Stimulated activated CD8-positive, alpha-beta memory T cell treated with anti-CD3 and anti-CD28 coated beads, Interleukin-7, amount 100 ng/mL, for 48 hours (primary cell): ENCODE results near the gene KEAP1.
"Not testable (repeated sequence)": the region's sequence is repeated elsewhere in the genome, so short reads cannot be mapped to it uniquely, and the experiment has no call there.

Experiments
- DNase-seq, 2 donors: peaks; one replicate each; pipeline ENCODE4 v3.0.0-alpha.2; 2020; ENCODE audit warnings: low read depth in 1 of 2; ENCODE audit errors: extremely low read depth in 1 of 2

KEAP1 gene

DNA sequence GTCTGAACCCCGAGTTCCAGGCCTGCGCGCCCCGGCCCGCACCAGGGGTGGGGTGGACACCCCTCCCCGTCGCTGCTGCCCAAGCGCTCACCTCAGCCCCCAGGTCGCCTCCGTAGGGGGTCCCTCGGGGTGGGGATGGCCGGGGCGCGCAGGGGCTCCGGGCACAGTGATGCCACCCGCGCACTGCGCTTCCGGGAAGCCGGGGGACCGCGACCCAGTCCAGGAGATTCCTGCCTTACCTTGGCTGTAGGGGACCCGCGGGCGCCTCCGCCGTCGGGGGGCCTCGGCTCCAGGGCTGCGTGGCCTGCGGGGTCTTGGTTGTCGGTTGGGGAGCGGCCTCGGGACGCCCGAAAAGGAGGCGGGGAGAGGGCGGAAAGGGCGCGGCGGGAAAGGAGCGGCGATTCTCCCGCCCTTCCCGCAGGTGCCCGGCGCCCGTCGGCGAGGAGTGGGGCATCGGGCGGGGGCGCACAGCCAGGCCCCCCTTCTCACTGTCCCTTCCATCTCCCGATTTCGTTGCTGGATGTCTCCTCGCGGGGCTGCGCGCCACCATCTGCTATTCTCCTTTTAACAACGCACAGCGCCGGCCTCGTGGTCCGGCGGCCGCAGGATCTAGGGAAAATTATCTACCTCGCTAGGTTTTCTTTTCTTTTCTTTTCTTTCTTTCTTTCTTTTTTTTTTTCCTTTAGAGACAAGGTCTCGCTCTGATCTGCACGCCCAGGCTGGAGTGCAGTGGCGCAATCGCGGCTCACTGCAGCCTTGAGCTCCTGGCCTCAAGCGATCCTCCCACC, at the start of gene KEAP1:
TSS of gene KEAP1 (minus strand) at position 355 of the 788 bp plus-strand sequence. CDS start 3,323 bp downstream, outside the sequence.
- no peak for DNase-seq

DNA sequence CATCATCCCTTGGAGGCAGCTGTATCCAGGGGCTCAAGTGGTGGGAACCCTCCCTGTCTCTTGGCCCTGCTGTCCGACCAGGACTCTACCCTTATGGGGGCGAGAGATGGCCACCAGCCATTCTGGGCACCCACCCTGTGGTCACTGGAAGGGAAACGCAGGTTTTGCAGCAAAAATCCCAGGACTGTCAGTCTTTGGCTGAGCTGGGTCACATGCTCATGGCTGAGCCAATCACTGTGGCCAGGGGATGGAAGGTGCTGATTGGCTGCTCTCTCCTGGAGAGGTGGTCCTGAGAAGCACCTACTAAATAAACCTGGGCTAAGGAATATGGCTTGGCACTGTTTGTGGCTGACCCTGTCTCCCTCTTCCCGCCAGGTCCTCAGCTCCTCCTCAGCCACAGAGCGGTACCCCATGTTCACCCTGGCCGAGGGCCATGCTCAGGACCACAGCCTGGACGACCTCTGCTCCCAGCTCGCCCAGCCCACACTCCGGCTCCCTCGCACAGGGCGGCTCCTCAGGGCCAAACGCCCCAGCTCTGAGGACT, 49.4 kb upstream of the KEAP1 start:
- no peak for DNase-seq

DNA sequence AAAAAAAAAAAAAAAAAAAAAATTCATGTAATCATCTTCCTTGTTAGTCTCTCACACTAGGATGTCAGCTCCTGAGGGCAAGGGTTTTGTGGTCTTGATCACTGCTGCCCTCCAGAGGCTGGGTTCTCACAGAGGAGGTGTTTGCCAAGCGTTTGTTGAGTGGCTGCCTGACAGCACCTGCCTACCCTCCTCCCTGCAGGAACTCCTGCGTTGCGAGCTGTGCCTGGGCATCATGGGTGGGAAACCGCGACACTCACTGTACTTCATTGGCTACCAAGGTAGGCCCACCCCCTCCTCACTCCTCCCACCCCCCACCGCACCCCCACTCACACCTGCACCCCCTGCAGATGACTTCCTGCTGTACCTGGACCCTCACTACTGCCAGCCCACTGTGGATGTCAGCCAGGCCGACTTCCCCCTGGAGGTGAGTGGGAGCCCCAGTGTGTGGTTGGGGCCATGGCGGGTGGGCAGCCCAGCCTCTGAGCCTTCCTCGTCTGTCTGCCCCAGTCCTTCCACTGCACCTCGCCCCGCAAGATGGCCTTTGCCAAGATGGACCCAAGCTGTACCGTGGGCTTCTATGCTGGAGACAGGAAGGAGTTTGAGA, 48.6 kb upstream of the KEAP1 start:
- DNase-seq: no peak

DNA sequence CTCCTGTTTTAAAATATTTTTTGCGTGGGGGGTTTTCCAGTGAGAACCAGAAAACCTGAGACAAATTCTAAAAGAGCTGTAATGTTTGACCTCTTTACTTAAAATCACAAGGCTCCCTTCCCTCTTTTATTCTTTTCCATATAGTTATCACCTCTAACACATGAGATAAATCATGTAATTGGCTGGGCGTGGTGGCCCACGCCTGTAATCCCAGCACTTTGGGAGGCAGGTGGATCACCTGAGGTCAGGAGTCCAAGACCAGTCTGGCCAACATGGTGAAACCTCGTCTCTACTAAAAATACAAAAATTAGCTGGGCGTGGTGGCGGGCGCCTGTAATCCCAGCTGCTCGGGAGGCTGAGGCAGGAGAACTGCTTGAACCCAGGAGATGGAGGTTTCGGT, 47.9 kb upstream of the KEAP1 start:
- DNase-seq: not testable (repeated sequence)

DNA sequence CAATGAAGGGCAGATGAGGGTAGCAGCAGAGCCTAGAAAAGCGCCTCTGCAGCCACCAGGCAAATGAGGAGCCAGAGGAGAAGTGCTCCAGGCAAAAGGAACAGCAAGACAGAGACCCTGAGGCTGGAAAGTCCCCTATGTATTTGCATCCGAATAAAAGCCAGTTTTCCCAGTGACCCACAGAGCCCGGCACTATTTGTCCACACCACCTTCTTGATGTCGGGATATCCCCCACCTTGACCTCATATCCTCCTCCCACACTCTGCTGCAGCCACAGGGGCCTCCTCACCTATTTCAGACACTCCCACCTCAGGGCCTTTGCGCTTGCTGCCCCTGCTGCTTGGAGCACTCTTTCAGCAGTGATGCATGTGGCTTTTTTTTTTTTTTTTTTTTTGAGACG, 47.2 kb upstream of the KEAP1 start:
- DNase-seq: no peak

DNA sequence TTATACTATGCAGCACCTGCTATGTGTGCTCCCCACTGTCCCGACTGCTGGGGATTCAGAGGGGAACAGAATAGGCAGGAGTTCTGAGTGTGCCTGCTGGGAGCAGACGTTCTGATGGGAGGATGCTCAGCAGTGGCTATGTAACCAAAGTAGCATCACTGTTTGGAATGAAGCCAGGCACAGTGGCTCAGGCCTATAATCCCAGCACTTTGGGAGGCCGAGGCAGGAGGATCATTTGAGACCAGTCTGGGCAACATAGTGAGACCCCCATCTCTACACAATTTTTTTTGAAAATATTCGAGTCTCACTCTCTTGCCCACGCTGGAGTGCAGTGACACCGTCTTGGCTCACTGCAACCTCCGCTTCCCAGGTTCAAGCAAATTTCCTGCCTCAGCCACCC, 46.6 kb upstream of the KEAP1 start:
- DNase-seq: no peak

DNA sequence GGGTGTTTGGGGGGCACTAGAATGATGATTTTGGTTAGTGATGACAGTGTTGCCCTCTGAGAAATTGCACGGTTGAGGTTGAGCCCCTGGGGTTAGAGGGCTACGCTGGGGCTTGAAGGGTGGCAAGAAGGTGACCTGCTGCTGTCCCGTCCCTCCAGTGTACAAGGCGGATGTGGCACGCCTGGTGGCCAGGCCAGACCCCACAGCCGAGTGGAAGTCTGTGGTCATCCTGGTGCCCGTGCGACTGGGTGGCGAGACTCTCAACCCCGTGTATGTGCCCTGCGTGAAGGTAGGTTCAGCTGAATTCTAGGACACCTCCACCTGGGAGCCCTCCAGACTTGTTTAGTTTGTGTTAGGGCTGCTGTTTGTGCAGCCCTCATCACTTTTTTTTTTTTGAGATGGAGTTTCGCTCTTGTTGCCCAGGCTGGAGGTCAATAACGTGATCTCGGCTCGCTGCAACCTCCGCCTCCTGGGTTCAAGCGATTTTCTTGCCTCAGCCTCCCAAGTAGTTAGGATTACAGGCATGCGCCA, 45.7 kb upstream of the KEAP1 start:
- DNase-seq: no peak

DNA sequence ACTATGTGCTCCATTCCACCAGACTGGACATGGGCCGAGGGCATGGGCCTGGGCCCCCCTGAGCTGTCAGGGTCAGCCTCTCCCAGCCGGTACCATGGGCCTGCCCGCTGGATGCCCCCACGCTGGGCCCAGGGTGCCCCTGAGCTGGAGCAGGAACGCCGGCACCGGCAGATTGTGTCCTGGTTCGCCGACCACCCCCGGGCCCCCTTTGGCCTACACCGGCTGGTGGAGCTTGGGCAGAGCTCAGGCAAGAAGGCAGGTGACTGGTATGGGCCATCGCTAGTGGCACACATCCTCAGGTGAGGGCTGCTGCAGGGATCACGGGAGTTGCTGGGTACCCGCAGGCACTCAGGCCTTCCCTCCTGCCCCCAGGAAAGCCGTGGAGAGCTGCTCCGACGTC, 43.7 kb upstream of the KEAP1 start:
- DNase-seq: no peak

DNA sequence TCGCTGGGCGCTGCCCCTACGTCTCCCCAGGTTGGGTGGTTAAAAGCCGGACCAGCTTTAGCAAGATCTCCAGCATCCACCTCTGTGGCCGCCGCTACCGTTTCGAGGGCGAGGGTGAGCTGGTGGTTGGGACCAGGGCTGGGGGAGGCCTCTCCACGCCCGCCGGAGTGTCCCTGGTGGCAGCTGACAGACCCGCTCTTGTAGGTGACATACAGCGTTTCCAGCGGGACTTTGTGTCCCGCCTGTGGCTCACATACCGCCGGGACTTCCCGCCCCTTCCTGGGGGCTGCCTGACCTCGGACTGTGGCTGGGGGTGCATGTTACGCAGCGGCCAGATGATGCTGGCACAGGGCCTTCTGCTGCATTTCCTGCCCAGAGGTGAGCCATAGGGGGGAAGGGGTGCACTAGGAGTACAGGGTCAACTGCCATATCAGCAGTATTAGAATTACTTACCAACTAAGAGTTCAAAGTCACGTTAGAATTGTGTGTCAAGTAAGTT, 41.6 kb upstream of the KEAP1 start:
- no peak for DNase-seq

DNA sequence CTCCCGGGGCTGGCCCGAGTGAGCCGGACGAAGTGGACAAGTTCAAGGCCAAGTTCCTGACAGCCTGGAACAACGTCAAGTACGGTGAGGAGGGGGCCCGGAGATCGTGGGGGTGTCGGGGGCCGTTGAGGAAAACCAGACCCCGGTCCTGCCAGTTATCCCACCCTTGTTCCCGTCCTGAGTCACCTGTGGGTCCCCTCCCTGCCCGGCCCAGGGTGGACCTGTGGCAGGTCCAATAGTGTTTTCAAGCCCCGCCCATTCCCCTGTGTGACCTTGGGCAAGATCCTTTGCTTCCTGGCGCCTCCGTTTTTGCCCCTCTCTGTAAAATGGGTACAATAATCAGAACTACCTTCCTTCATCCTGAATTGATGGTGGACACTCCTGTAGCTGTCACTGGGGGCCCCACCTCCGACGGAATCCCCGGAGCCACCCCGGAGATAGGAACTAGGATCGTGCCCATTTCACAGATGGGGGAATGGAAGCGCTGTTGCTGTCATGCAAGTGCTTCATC, 41.1 kb upstream of the KEAP1 start:
- DNase-seq: no peak

DNA sequence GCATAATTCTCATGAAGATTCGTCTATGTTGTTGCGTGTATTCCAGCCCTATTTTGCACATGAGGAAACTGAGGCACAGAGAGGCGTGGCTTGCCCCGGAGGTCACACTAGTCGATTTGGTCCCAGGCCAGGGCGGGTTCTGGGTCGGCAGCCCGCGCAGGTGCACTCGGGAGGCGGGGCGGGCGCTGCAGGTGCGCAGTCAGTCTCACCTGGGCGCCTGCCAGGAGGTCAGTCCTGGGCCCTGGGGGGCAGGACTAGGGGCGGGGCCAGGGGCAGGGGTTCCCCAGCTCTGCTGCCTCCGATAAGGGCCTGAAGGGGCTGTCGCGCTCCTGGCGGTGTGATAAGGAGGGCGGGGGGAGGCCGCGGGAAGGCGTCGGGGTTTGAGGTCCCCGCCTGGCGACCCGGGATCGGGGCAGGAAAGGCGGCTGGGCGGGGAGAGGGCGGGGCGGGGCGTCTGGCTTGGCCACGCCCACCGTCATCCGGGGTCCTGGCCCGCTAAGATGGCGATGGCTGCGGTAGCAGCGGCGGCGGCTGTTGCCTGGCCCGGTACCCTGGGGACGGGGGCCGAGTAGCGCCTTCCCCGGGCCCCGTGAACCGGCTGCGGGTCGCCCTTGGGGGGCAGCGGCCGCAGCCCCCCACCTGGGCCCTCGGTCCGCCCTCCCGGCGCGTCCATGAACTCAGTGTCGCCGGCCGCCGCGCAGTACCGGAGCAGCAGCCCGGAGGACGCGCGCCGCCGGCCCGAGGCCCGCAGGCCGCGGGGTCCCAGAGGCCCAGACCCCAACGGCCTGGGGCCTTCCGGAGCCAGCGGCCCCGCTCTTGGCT, 40.5 kb upstream of the KEAP1 start, which contains the start of gene ATG4D:
TSS of gene ATG4D (plus strand) at position 485 of the 822 bp plus-strand sequence. CDS start at position 672, 187 bp downstream.
- DNase-seq: peak; percentile 54

DNA sequence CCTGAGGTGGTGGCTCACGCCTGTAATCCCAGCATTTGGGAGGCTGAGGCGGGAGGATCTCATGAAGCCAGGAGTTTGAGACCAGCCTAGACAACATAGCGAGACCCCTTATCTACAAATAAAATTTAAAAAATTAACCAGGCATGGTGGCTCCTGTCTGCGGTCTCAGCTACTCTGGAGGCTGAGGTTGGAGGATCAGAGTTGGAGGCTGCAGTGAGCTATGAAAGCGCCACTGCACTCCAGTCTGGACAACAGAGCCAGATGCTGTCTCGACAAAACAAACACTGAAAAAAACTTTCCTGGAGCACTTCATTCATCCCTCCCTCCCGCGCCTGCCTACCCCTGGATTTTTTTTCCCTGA, 39.9 kb upstream of the KEAP1 start:
- DNase-seq: no peak

DNA sequence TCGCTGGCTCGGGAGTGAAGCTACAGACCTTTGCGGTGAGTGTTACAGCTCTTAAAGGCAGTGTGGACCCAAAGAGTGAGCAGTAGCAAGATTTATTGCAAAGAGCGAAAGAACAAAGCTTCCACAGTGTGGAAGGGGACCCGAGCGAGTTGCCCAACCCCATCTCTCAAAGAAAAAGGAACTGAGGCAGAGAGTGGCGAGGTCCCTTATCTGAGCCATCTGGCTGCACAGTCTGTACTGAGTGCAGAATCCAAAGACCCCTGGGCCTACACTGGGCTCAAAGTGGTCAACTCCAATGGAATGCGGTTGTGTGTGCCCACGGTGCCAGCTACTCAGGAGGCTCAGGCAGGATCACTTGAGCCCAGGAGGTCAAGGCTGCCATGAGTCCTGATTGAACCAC, 35.9 kb upstream of the KEAP1 start:
- DNase-seq: not testable (repeated sequence)

DNA sequence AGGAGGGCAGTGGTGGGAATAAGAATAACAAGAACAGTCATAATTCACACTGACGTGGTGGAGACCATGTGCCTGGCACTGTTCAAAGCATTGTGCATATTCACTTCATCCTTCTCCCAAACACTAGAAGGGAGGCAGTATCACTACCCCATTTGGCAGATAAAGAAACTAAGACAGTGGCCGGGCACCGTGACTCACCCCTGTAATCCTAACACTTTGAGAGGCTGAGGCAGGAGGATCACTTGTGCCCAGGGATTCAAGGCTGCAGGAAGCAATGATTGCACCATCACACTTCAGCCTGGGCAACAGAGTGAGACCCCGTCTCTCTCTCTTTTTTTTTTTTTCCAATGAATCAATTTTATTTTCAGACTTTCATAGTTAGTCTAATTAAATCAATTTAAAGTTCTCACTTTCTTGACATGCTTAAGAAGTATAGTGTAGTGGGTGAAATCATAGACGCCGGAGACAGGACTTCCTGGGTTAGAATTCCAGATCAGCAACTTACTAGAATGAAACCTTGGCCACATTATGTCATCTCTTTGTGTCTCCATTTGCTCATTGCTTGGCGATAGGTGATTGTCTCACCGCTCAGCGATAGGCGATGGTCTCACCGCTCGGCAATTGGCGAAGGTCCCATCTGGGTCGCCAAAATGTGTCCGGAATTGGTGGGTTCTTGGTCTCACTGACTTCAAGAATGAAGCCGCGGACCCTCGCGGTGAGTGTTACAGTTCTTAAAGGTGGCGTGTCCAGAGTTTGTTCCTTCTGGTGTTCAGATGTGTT, 35.2 kb upstream of the KEAP1 start:
- no peak for DNase-seq

DNA sequence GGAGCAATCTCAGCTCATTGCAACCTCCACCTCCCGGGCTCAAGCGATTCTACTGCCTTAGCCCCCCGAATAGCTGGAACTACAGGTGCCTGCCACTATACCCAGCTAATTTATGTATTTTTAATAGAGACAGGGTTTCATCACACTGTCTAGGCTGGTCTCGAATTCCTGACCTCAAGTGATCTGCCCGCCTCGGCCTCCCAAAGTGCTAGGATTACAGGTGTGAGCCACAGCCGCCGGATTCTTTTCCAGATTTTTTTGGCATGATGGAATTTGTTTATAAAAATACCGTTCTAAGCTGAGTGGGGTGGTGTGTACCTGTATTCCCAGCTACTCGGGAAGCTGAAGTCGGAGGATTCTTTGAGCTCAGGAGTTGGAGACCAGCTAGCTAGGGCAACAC, 34.5 kb upstream of the KEAP1 start:
- DNase-seq: no peak

DNA sequence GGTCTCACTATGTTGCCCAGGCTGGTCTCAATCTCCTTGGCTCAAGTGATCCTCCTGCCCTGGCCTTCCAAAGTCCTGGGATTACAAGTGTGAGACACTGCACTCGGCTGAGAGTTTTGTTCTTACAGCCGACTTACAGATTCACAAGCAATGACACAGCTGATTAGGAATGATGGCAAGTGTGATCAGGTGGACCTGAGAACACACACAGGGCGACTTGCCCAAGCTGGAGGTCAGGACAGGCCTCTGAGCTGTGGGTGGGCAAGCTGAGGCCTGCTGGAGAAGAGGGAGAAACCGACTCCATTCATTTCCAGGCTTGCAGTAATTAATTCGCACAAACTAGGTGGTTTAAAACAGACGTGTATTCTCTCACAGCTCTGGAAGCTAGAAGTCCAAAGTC, 32.5 kb upstream of the KEAP1 start:
- DNase-seq: no peak

DNA sequence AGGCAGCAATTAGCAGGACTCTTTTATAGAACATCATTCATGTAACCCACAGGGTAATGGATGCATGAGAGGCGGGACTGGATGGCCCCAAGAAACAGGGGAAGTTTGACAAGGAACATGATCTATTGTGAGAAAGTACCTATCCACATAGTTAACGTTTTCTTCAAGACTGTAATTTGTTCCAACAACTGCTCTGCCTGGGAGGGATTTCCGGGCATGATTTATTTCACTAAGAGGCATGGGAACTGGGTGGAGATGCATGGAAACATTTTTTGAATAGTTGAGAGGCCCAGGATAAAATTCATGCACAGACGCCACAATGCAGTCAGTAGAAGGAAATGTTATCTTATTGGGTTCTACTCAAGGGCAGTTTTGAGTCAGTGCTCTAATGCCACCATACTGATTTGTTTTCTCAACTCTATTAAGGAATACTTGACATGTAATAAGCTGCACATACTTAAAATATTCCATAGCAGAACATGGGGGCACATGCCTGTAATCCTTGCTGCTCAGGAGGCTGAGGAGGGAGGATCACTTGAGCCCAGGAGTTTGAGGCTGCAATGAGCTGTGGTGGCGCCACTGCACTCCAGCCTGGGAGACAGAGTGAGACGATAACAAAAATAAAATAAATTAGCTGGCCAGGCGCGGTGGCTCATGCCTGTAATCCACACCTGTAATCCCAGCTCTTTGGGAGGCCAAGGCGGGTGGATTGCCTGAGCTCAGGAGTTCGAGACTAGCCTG, 30.7 kb upstream of the KEAP1 start:
- no peak for DNase-seq

DNA sequence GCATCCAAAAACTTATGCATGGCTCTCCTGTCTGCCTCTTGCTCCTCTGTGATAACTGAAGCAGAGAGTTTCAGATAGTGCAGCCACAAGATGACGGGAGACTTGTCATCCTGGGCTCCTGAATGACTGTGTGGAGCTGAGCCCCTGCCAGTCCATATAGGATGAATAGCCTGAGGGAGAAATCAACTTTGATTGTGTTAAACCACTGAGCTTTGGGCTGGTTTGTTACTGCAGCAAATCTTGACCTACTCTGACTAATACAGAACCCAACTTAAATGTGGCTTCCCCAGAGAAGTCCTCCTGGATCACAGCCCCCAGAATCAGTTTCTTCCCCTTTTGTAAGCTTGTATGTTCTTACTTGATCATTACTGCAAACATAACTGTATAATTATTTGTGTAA, 29.3 kb upstream of the KEAP1 start:
- DNase-seq: no peak

DNA sequence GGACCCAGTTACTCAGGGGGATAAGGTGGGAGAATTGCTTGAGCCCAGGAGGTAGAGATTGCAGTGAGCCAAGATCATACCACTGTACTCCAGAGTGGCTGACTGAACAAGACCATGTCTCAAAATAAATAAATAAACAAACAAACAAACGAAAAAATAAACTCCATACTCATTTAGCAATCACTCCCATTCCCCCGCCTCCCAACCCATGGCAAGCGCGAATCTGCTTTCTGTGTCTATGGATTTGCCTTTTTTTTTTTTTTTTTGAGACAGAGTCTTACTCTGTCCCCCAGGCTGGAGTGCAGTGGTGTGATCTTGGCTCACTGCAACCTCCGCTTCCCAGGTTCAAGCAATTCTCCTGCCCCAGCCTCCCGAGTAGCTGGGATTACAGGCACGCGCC, 23.7 kb upstream of the KEAP1 start:
- DNase-seq: not testable (repeated sequence)
